Daoy (cell line): ENCODE measurements around the gene GALNS. TPM values are rescaled to one million over a fixed set of nuclear protein-coding genes. Genes with fewer than 3 reads are reported as not detected.

Experiments
- DNase-seq: peaks from one replicate; pipeline ENCODE4 v3.0.0-alpha.2; 2015; ENCODE audit warnings: low read depth
- total RNA-seq: library from RNA; depleted of rRNA; stranded (reverse); fragments of >200 nt; shearing (Covaris generic); gene quantifications from 2 replicates; pipeline ENCODE4 v1.2.3, GENCODE V29; 2014

Gene GALNS
- total RNA-seq, 1 experiment from 2014 or later: 4.5 TPM

DNA sequence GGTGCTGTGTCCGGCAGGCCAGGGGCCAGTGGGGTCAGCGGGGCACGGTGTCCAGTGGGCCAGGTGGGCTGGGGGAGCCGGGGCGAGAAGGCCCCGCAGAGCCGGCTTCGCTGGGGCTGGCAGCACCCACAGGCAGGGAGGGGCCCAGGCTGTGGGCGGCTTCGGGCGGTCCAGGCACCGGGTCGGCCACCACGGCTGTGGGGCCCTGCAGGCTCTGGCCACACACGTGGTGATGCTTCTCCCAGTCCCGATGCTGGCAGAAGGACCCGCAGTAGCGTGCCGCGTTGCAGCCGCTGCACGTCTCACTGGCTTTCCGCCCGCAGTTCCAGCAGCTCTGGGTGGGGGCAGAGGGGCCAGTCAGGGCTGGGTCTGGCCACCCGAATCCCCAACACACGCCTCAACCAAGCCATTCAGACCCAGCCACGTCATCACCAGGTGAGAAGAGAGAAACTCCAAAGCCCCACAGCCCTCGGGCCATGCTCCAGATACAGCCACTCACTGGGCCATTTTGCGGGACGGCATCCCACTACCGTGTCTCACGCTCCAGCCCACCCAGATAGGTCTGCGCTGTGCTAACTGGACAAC lies 20.3 kb upstream of the GALNS start:
- DNase-seq: no peak

DNA sequence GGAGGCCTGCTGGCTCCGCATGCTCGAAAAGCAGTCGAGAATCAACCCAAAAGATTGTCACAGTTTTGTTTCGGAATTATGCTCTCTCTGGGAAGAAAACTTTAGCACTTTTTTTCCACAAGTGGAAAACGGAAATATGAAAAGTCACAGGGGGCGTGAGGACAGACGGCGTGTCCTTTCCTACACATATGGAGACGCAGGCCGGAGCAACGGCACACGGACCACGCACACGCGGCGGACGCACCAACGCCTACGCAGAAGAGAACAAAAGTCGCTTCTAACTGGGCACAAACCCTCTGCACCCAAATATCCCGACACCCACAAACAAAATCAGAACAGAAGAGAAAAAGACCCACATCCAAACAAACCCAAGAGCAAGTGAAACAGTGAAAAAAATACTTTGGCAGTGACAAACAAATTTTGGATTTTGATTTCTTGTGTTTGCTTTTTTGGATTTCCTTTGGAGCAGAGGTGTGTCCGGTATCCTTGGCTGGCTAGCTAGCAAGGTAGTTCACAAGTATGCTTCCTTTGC lies 19.0 kb upstream of the GALNS start:
- DNase-seq: no peak

DNA sequence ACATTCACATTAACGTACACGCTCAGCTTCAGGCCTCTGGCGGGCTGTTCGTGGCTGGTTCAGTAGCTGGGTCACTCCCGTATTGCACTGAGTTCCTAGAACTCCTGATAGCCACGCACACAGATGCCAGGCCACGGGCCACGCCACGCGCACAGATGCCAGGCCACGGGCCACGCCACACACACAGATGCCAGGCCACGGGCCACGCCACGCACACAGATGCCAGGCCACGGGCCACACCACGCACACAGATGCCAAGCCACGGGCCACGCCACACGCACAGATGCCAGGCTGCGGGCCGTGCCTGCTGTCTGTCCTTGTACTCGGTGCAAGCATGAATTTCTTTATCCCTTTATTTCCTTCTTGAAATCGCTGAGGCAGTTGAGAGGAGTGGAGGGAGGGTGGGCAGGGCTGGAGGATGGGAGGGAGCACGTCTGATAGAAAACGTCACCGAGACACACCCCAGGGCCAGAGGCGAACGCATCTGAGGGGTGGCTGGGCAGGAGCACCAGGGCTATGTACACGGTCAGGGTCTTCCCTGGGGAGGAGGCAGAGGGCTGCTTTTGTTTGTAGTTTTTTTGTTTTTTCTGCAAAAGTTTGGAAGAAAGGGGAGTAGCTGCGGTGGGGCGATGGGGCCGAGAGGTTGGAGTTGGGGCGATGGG lies 18.3 kb upstream of the GALNS start:
- no peak for DNase-seq

DNA sequence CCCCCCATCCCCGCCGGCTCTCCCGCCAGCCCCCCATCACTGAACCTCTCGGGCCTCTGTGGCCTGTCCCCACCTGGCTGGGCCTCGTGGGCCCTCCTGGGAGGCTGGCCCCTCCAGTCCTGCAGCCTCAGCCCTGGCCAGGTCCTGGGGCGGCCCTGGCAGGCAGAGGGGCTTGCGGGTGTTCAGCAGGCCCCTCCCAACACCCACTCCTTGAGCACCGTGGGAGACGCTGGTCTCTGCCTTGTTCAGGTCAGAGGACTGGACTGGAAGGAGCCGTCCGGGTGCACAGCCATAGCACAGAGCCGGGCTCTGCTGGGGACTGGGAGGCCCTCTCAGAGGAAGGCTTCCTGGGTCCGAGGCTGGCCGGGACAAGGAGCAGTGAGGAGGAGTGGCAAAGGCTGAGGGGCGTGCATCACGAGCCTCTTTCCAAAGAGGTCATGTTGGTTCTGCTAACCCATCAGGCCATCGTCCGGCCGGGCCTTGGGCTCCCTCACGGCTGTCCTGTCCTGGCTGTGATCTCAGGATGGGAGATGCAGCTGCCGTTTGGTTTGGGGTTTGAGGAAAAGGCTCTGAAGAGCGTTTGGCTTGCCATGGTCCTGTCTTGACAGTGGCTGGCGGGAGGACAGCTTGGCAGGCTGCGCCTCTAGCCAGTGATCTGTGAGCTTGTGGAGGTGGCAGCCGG lies 16.0 kb upstream of the GALNS start:
- DNase-seq: no peak

DNA sequence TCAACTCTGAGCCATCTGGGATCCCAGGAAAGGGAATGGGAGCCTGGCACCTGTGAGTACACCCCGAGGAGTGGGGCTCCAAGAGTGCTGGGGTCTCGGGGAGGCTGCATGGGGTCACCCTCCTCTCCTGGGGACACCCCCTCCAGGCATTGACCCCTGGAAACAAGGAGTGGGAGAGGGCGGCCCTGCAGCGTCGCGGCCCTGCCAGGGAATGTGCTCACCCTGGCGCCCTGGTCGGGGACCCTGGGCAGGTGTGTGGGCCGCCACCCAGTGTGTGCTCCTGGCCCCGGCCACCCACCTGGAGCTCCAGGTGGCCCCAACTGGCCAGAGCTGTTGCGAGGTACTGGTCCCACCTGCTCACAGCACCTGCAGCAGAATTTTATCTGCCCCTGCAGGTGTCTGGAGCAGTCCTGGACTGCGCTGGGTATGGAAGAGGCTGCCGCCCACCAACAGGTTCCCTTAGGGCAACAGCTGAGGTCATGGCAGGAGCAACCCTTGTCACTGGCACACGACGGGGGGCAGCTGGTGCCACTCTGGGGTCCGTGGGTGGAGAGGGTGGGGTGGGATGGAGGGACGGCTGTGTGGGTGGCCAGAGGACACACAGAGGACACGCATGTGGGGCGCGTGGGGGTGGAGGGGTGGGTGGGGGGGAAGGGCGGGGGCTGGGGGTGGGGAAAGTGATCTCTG lies 15.1 kb upstream of the GALNS start:
- no peak for DNase-seq

DNA sequence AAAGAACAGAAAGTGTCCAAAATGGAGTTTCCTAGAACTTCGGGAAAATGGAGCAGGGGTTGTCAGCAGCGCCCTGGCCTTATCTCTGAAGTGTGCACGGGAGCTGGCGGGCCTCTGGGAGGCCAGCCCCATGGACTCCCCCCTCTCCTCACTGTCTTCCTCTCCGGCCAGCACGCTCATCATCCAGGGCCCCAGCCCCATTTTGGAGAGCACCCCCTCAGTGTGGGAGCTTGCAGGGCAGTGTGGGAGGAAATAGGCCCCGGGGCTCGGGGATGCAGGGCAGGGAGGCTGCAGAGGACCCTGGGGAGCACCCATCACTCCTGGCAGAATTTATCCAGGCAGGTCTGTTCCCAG lies 14.6 kb upstream of the GALNS start:
- no peak for DNase-seq

DNA sequence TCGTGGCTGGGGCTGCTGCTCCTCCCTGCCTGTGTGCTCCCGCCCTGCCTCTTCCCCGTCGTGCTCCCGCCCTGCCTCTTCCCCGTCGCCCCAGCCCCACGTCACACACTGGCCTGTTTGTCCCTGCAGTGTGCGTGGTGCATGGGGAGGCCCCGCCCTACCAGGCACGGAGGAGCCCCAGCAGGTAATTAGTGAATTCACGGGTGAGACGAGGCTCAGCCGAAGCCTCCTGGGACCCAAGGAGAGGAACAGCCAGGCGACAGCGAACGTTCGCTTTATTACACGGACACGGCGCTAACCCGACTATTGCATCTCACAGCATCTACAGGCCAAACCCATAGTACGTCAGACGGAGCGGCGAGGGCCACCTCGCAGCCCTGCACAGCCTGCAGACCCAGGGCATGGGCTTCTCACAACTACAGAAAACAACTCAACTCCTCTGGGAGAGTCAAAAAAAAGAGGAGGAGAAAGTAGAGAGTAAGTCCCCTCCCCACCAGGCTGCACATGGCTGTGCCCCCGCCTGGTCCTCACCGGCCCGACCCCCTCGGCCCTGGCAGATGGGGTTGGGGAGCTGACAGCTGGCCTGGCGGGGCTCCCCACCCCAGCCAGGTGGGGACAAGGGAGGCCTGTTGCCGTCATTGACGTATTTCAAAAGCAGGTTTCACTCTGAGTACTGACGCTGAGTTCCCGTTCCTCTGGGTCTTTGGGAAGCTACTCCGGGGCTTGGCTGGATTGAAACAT lies 14.0 kb upstream of the GALNS start:
- no peak for DNase-seq

DNA sequence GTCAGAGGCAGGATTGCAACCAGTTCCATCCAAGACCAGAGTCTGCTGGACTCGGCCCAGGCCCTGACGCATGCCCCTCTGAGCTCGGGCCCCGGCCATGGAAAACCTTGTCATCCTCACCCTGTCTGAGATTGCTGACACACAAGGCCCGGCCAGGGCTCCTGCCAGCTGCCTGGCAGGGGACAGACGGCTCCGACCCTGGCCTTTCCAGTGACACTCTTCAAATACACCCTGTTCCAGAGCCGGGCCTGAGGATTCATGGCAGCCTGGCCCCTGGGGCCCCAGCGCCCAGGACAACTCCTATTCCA lies 12.9 kb upstream of the GALNS start:
- no peak for DNase-seq

DNA sequence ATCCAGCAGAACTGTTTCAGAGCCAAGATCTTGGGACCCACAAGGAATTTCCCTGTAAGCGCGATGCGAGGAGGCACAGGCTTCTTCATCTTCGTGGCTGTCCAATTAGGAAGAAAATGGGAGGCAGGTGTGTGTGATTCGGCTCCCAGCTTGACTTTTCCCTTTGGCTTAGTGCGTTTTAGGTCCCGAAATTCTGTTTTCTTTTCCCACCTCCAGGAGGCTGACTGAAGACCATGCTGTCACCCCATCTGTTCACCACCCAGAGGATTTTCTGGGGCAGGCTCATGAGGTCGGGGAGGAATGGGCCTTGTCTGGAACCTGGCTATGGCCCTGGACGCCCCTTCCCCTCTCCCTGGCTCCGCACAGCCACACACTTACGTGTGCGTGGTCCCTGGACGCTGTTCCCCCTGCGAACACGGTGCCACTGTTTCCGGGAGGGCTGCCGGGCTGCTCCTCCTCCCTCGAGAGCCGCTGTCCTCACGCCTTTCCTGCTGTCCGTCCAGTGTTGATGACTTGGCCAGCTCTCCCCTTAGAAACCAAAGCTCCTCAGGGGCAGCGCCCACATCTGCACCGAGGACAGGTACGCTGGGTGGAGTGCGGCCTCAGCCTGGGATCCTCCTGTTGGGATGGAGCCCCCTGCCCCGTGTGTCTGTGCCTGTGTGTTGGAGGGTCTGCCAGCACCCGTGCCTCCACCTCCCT lies 12.4 kb upstream of the GALNS start:
- DNase-seq: no peak

DNA sequence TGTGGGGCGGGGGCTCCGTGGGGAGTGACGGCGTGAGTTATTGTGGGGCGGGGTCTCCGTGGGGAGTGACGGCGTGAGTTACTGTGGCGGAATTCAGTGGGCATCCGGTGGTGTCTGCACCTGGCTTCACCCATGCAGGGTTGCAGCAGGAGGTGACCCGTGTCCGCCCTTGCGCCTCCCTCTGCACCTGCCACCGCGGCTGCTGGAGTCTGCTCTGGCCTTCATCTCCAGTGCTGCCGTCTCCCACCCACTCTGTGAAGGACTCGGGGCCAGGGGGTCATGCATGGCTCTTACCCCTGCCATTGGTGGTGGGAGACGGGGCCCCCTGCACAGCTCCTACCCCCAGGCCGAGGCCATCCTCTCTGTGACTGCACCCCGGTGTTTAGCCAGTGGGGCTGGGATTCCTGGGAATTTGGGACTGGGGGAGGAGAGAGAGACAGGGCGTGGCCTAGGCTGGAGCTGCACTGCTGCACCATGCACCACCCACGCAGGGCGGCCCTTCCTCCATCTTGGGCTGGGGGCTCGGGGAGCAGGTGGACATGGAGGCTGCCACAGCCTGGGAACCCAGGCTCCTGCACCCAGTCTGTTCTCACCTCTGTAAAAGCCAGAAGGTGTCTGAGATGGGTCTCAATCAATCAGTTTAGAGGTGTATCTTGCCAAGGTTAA lies 11.0 kb upstream of the GALNS start:
- no peak for DNase-seq

DNA sequence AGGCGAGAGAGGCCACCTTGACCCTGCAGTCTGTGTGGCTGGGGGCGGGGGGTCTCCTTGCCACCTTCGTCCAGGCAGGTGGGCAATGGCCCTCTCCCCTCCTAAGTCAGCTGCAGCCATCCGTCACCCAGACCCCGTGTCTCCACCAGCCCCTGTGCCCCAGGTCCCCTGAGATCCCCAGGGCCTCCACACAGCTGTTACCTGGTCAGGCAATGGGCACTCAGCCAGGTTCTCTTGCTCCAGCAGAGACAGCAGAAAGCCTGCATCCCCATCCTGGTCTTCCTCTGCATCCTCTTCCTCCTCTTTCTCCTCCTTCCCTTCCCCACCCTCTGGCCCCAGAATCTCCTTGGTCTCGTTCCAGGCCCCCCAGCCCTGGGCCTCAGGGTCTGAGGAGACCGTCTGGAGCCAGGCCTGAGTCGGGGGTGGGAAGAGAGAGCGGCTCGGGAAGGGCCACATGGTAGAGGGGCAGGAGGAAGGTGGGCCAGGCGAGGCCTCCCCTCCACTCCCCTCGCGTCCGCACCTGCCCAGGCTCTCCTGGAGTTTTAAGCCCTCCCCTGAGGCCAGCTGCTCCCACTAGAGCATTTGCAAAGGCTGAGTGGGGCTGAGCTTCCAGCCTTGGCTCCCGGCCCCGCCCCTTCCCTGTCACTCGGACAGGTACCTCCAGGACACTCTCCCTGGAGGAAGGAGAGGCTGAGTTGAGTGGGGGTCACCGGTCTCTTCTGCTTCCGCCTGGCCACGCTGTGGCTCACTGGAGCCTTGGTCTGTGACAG lies 9.6 kb upstream of the GALNS start, which contains the start of gene PABPN1L:
Gene PABPN1L (minus strand): TSS at position 510 of the 770 bp plus-strand sequence. CDS start 54 bp downstream, at position 456.
- no peak for DNase-seq

DNA sequence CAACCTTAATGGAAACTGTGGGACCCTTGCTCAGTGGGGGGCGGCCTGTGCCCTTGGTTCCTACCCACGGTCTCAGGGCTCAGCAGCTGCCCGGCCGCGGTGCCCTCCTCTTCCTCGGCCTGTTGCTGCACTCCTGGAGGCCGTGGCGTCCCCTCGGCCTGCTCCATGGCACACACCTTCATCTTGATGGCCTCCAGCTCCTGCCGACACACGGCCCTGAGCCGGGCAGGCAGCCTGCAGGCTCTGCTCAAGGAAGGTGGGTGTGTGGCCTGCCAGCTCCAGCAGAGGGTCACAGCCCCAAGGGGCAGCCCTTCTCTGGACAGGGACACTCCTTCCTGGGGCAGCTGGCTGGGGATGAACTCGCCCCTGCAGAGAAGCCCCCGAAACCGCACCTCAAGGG lies 9.0 kb upstream of the GALNS start:
- no peak for DNase-seq

DNA sequence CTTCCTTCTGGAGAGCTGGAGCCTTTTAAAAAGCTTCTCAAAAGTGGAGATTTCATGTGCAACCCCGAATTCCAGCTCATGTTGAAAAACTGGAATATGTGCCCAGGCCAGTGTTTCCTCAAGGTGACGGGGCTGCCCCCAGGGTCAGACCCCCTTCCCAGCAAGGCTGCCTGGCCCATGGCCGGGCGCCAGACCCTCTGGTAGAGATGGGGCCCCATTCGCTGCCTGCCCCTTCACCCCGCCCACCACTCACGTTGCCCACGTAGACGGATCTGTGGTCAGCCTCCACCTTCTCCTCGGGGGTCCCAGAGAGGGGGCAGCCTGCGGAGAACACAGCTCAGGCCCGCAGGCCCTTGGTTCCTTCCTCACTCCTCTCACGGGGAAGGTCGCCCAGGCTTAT lies 8.6 kb upstream of the GALNS start:
- no peak for DNase-seq

DNA sequence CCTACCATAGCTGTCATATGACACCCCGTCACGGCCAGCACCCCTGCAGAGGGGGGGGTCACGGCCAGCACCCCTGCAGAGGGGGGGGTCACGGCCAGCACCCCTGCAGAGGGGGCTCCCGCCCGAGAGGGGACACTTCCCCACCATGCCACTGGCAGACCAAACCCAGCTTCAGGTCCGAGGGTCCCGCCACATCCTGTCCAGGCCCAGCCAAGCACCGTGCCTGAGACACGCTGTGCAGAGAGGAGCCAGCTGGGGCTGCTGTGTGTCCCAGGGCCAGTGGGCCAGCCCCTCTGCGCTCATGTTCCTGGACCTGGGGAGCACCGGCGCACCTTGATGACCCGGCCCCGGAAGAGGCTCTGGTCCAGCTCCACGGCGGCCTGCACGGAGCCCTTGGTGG lies 7.8 kb upstream of the GALNS start:
- DNase-seq: no peak

DNA sequence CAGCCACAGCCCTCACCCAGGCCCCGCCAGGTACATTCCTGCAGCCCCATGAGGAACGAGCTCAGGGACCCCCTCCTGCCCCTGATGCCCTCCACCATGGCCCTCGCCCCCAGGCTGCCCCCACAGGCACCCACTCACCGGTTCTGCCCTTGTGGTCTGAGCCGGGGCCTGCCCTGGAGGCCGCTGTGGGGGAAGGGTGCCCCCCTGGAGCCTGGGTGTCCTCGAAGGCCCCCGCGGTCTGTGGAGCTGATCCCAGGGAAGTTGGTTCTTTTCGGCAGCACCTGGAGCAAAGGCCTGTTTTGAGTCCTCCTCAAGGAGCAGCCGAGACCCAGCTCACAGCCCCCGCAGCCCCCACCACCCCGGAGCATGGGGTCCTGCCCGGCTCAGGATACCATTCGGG lies 7.4 kb upstream of the GALNS start:
- DNase-seq: no peak

DNA sequence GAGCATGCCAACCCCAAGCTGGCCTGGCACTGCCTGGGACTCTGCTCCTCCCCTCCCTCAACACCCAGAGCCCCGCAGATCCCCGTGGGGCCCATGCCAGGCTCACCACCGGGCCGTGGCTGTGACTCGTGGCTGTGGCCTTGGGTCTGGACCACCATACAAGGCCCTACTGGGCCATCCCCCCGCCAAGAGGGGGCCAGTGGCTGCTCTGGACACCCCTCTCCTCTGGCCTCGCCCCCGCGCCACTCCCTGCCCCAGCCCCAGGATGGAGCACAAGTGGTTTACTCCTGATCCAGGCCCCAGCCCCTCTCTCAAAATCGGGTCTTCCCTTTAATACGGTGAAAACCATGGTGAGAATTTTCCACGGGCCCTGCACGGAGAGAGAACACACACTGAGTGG lies 6.7 kb upstream of the GALNS start:
- no peak for DNase-seq

DNA sequence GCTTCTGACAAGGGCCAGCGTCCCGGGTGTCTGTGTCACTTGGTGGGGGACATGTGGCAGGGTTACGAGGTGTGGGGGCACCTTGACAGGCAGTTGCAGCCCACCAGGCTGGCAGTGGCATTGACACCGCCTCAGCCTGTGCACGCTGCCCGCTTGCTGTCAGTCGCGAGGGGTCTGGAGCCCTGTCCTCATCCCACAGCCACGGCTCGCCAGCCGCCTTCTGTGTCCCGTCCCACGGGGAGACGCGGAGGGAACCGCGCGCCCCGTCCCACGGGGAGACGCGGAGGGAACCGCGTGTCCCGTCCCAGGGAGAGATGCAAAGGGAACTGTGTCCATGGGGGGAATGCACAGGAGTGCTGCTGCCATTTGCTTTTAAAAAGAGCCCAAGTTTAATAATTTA lies 6.2 kb upstream of the GALNS start:
- DNase-seq: no peak

DNA sequence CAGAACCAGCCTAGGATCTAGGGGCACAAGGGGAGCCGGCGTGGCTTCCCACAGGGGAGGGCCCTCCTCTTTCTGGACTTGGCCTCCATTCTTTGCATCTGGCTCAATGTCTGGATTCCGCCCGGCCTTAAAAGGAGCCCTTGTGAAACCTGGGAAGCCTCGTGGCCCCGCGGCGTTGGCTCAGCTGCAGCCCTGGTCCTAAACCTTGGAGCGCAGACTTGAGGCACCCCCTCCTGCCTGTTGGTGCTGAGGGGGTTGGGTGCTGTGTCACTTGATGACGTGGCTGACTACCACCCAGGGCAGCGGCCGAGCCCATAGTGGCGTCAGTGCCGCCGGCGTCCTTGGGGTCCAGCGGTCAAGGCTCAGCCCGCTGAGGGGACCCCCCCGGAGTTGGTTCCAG lies 4.6 kb upstream of the GALNS start:
- no peak for DNase-seq

DNA sequence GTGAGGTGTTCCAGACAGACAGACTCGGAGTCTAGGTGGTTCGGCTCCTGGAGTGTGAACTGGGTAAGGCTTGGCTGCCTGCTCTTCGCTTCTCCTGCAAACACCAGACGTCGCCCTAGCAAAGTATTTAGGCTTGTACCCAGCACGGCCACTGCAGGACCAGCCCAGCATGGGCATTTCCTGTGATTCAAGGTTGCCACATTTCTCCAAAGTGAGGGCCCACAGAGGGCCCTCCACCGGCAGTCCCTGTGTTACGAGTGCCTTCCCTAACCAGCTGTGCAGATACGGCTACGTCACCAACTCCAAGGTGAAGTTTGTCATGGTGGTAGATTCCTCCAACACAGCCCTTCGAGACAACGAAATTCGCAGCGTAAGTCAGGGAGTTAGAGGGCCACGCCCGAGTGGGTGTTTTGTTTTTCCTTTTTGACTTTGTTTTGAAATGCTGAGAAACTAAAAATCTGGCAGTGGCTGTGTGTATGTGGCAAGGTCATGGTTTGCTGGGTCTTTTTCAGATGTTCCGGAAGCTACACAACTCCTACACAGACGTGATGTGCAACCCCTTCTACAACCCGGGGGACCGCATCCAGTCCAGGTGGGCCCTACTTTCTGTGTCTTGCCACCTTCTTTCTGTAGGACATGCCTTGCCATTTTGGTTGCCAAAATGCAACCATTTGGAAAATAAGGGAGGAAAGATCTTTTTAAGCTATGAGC lies 2.8 kb upstream of the GALNS start:
- DNase-seq: no peak
